HL-60 (cell line): ENCODE data around the gene TMPRSS3.

ENCODE experiments used
- DNase-seq, 2 experiments: peaks; one replicate each; pipeline ENCODE4 v3.0.0-alpha.2; 2010 to 2020; ENCODE audit warnings: low read depth in 1 of 2, low spot score in 1 of 2
- H3K27ac ChIP-seq: fragments of 250-450 bp; sonication (Bioruptor Pico); replicated peaks from 2 replicates; pipeline ENCODE4 v1.5.1; 2020; ENCODE audit warnings: mild to moderate bottlenecking, moderate library complexity
- H3K27me3 ChIP-seq: fragments of 250-450 bp; sonication (Bioruptor Pico); 2 replicates; pipeline ENCODE4 v1.5.1; 2021; ENCODE audit warnings: mild to moderate bottlenecking, moderate library complexity; ENCODE audit not compliant: insufficient read depth, poor library complexity, severe bottlenecking
- H3K4me3 ChIP-seq: replicated peaks from 2 replicates; pipeline ENCODE4 v1.5.1; 2011; ENCODE audit warnings: mild to moderate bottlenecking, control low read depth, low read length; ENCODE audit not compliant: insufficient read depth
- GABPA ChIP-seq: IDR thresholded peaks from 2 replicates; pipeline ENCODE4 v1.6.1; 2012; ENCODE audit warnings: low read depth
- POLR2AphosphoS5 ChIP-seq: IDR thresholded peaks from 2 replicates; pipeline ENCODE4 v1.6.1; 2012; ENCODE audit warnings: low read depth
- SPI1 ChIP-seq: IDR thresholded peaks from 2 replicates; pipeline ENCODE4 v1.6.1; 2012; ENCODE audit warnings: low read depth, mild to moderate bottlenecking, borderline replicate concordance
- TF ChIP-seq, protein P1 (sequence below): IDR thresholded peaks from 2 replicates; pipeline ENCODE4 v1.6.1; 2012; ENCODE audit warnings: low read depth; ENCODE audit not compliant: insufficient replicate concordance
- TF ChIP-seq, protein P2 (sequence below): IDR thresholded peaks from one replicate; pipeline ENCODE4 v1.5.1; 2011; ENCODE audit warnings: low read length, control low read depth, inconsistent platforms; ENCODE audit not compliant: insufficient read depth

Gene TMPRSS3

DNA sequence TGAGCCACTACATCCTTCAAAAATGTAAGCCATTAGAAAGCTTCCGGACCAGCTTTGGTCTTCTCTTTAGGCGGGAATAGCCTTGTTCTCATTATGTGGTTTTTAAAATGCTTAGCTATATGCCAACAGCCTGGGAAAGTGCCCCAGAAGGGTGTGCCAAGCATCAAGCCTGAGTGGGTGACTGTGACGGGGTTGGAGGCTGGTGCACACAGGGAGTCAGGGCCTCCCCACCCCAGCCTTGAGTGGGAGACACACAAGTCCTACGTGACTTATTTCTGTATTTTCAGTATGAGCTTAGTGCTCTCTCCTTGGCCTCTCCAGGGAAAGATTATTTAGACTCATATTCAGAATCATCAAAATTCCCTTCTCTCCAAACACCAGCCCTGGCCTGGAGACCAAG, 17.6 kb upstream of the TMPRSS3 start:
- H3K27ac ChIP-seq, result no peak overlapping the region
- no peaks in the 10 kb centered on the region for H3K27me3 ChIP-seq
- no peak for TF ChIP-seq SPI1
- no peak for TF ChIP-seq POLR2AphosphoS5
- no peak for TF ChIP-seq GABPA
- TF ChIP-seq, protein P1, sequence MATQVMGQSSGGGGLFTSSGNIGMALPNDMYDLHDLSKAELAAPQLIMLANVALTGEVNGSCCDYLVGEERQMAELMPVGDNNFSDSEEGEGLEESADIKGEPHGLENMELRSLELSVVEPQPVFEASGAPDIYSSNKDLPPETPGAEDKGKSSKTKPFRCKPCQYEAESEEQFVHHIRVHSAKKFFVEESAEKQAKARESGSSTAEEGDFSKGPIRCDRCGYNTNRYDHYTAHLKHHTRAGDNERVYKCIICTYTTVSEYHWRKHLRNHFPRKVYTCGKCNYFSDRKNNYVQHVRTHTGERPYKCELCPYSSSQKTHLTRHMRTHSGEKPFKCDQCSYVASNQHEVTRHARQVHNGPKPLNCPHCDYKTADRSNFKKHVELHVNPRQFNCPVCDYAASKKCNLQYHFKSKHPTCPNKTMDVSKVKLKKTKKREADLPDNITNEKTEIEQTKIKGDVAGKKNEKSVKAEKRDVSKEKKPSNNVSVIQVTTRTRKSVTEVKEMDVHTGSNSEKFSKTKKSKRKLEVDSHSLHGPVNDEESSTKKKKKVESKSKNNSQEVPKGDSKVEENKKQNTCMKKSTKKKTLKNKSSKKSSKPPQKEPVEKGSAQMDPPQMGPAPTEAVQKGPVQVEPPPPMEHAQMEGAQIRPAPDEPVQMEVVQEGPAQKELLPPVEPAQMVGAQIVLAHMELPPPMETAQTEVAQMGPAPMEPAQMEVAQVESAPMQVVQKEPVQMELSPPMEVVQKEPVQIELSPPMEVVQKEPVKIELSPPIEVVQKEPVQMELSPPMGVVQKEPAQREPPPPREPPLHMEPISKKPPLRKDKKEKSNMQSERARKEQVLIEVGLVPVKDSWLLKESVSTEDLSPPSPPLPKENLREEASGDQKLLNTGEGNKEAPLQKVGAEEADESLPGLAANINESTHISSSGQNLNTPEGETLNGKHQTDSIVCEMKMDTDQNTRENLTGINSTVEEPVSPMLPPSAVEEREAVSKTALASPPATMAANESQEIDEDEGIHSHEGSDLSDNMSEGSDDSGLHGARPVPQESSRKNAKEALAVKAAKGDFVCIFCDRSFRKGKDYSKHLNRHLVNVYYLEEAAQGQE, result no peak
- TF ChIP-seq, protein P2, sequence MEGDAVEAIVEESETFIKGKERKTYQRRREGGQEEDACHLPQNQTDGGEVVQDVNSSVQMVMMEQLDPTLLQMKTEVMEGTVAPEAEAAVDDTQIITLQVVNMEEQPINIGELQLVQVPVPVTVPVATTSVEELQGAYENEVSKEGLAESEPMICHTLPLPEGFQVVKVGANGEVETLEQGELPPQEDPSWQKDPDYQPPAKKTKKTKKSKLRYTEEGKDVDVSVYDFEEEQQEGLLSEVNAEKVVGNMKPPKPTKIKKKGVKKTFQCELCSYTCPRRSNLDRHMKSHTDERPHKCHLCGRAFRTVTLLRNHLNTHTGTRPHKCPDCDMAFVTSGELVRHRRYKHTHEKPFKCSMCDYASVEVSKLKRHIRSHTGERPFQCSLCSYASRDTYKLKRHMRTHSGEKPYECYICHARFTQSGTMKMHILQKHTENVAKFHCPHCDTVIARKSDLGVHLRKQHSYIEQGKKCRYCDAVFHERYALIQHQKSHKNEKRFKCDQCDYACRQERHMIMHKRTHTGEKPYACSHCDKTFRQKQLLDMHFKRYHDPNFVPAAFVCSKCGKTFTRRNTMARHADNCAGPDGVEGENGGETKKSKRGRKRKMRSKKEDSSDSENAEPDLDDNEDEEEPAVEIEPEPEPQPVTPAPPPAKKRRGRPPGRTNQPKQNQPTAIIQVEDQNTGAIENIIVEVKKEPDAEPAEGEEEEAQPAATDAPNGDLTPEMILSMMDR, result no peak
- DNase-seq, result no peak
- H3K4me3 ChIP-seq, result no peak overlapping the region

GRCh38 chr21:42413093-42413492, 17.2 kb upstream of the TMPRSS3 start:
- Histone ChIP-seq H3K27ac (no peak overlapping the region), H3K27me3 (no peaks in the 10 kb centered on the region), H3K4me3 (no peak overlapping the region)
- TF ChIP-seq, protein P2, result no peak
- no peak for TF ChIP-seq GABPA
- no peak for TF ChIP-seq SPI1
- no peak for TF ChIP-seq POLR2AphosphoS5
- TF ChIP-seq, protein P1, result no peak
- no peak for DNase-seq

- no peak overlapping the region for H3K27ac ChIP-seq
- no peaks in the 10 kb centered on the region for H3K27me3 ChIP-seq
- no peak overlapping the region for H3K4me3 ChIP-seq
- DNase-seq, result no peak
- TF ChIP-seq, protein P2, result no peak
- no peak for TF ChIP-seq POLR2AphosphoS5
- no peak for TF ChIP-seq GABPA
Observed at GRCh38 chr21:42412636-42412933, 16.7 kb upstream of the TMPRSS3 start.

GRCh38 chr21:42411891-42412635, 16.2 kb upstream of the TMPRSS3 start:
- DNase-seq, result no peak

More at GRCh38 chr21:42411891-42412635, 16.2 kb upstream of the TMPRSS3 start:
- no peak overlapping the region for H3K4me3 ChIP-seq
- H3K27me3 ChIP-seq, result no peaks in the 10 kb centered on the region
- TF ChIP-seq GABPA (no peak), SPI1 (no peak), POLR2AphosphoS5 (no peak)
- TF ChIP-seq, protein P2, result no peak
- TF ChIP-seq, protein P1, result no peak
- no peak overlapping the region for H3K27ac ChIP-seq
